Neural progenitor cell (in vitro differentiated cells): Measurements from ENCODE around the gene USP48.
A peak's percentile ranks its signal among the peaks of the same experiment; 100 is the strongest.

ENCODE experiments used
- CTCF ChIP-seq: fragments of 200-600 bp; sonication (generic); IDR thresholded peaks from 2 replicates; pipeline ENCODE4 v1.5.1; 2017; ENCODE audit warnings: antibody characterized with exemption, mild to moderate bottlenecking
- EZH2phosphoT487 ChIP-seq: fragments of 200-600 bp; sonication (generic); IDR thresholded peaks from 2 replicates; pipeline ENCODE4 v1.6.1; 2017; ENCODE audit warnings: antibody characterized with exemption

GRCh38 chr1:21782349-21782867, 541 bp downstream of the USP48 start:
- peak; percentile 15 for TF ChIP-seq CTCF
- TF ChIP-seq EZH2phosphoT487: no peak
